Naive thymus-derived CD4-positive, alpha-beta T cell (primary cell): ENCODE results near the gene FHIT. TPM values are rescaled to one million over a fixed set of nuclear protein-coding genes. Genes with fewer than 3 reads are reported as not detected.

Experiments used
- ATAC-seq: fragments of 150-1000 bp; cut with Tn5 transposase; 2 replicates; pipeline ENCODE4 v1.10.0; 2021; ENCODE audit warnings: mild to moderate bottlenecking, moderate library complexity
- CTCF ChIA-PET: fragments of 350-600 bp; sonication (Branson Sonifier 250); formaldehyde crosslinking; loops from one replicate; lab custom pipeline; 2021; ENCODE audit warnings: antibody characterized with exemption; lab: Charles Lee
- POLR2A ChIA-PET: fragments of 350-600 bp; sonication (Branson Sonifier 250); formaldehyde crosslinking; loops from one replicate; lab custom pipeline; 2021; ENCODE audit warnings: antibody characterized with exemption, inconsistent platforms; lab: Charles Lee
- DNase-seq, 9 donors: peaks; one replicate each; pipeline versions ENCODE4 v3.0.0 to v3.0.0-alpha.2; 2020 to 2022; ENCODE audit warnings: mixed read lengths in 1 of 9
- H3K27ac ChIP-seq: one replicate; pipeline ENCODE4 v1.7.0; 2013; ENCODE audit warnings: mild to moderate bottlenecking, low read depth, low read length, moderate library complexity
- H3K27me3 ChIP-seq, 2 donors: one replicate each; pipeline ENCODE4 v1.7.0; 2013; ENCODE audit warnings: low read length in 2 of 2, mild to moderate bottlenecking in 2 of 2, moderate library complexity in 2 of 2; ENCODE audit not compliant: control insufficient read depth in 2 of 2, insufficient read depth in 2 of 2
- H3K36me3 ChIP-seq, 3 experiments: 1 replicate in 2 of 3; 2 replicates in 1 of 3; pipeline ENCODE4 v1.7.0; 2013; ENCODE audit warnings: low read length in 3 of 3, mild to moderate bottlenecking in 3 of 3, moderate library complexity in 1 of 3; ENCODE audit not compliant: insufficient read depth in 3 of 3, control insufficient read depth in 2 of 3
- H3K4me1 ChIP-seq, 2 donors: one replicate each; pipeline ENCODE4 v1.7.0; 2013; ENCODE audit warnings: low read length in 2 of 2, mild to moderate bottlenecking in 2 of 2, moderate library complexity in 1 of 2; ENCODE audit not compliant: control insufficient read depth in 2 of 2, insufficient read depth in 2 of 2
- H3K4me3 ChIP-seq: 2 replicates; pipeline ENCODE4 v1.7.0; 2013; ENCODE audit warnings: mild to moderate bottlenecking, low read length
- H3K9me3 ChIP-seq, 3 experiments: 1 replicate in 2 of 3; 2 replicates in 1 of 3; pipeline ENCODE4 v1.7.0; 2013; ENCODE audit warnings: low read length in 3 of 3; ENCODE audit not compliant: control insufficient read depth in 2 of 3
- H3K27ac Mint-ChIP-seq, 9 donors: one replicate each; pipeline ENCODE4 v1.8.0; 2020 to 2022; ENCODE audit warnings: mixed read lengths in 9 of 9, mild to moderate bottlenecking in 8 of 9, moderate library complexity in 5 of 9, inconsistent platforms in 2 of 9
- H3K27me3 Mint-ChIP-seq, 5 donors: one replicate each; pipeline ENCODE4 v1.8.0; 2021 to 2022; ENCODE audit warnings: mixed read lengths in 5 of 5, mild to moderate bottlenecking in 1 of 5
- H3K36me3 Mint-ChIP-seq, 5 donors: one replicate each; pipeline ENCODE4 v1.8.0; 2020 to 2022; ENCODE audit warnings: mixed read lengths in 5 of 5, mild to moderate bottlenecking in 3 of 5, inconsistent platforms in 1 of 5
- H3K4me1 Mint-ChIP-seq, 7 donors: one replicate each; pipeline ENCODE4 v1.8.0; 2020 to 2022; ENCODE audit warnings: mixed read lengths in 7 of 7, mild to moderate bottlenecking in 3 of 7, inconsistent platforms in 1 of 7
- H3K4me3 Mint-ChIP-seq, 10 donors: one replicate each; pipeline ENCODE4 v1.8.0; 2020 to 2022; ENCODE audit warnings: mild to moderate bottlenecking in 10 of 10, mixed read lengths in 10 of 10, moderate library complexity in 6 of 10, inconsistent platforms in 2 of 10
- H3K9me3 Mint-ChIP-seq, 11 donors: one replicate each; pipeline ENCODE4 v1.8.0; 2020 to 2022; ENCODE audit warnings: mixed read lengths in 11 of 11, mild to moderate bottlenecking in 4 of 11, inconsistent platforms in 1 of 11, moderate library complexity in 1 of 11
- intact Hi-C, 2 donors: fragments of 100-400 bp; cut with micrococcal nuclease; formaldehyde crosslinking; loops; one replicate each; pipeline ENCODE4 v1.15.1; 2023
- polyA plus RNA-seq, 2 donors: library from polyadenylated mRNA; unstranded; fragments of 300-500 nt; fragmentation: Illumina TruSeq; gene quantifications; one replicate each; pipeline ENCODE4 v1.2.3, GENCODE V29; 2021
- total RNA-seq, 6 experiments: library from RNA in 5 of 6; stranded (reverse) in 5 of 6; gene quantifications; 1 replicate in 5 of 6; 2 replicates in 1 of 6; pipeline ENCODE4 v1.2.3 and lab custom pipeline; 2021 to 2026

The FHIT gene
- total and polyA plus RNA-seq, 7 experiments from 2014 or later, result 51.2 to 230 (median 152) TPM

DNA sequence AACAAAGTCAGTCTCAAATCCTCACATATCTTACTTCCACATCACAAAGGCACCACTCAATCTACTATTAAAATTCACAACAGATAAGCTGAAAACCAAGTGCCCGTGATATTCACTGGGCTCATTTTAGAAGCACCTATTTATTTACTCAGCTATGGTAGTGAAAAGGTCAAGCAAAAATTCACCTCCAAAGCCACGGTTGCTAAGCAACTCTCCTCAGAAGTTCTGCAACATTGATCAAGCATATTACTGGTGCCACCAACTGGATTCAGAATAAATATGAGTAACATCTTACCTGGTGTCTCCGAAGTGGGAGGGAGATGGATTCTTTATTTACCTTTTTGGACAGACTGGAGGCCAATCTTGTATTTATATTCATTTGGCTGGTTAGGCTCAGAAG is 714.8 kb downstream of the FHIT start:
- peaks cover 0 to 13% (median 4%) of the 10 kb centered on the region in 11 donors for H3K9me3 Mint-ChIP-seq
- no peak overlapping the region for H3K27ac ChIP-seq
- H3K27me3 ChIP-seq, result no peaks in the 10 kb centered on the region
- no peaks in the 10 kb centered on the region for H3K4me1 Mint-ChIP-seq
- no peak overlapping the region for H3K27ac Mint-ChIP-seq
- no peaks in the 10 kb centered on the region for H3K36me3 ChIP-seq
- no peaks in the 10 kb centered on the region for H3K4me1 ChIP-seq
- intact Hi-C loops, result no loop called here
- no peak overlapping the region for H3K4me3 ChIP-seq
- H3K4me3 Mint-ChIP-seq, result no peak overlapping the region
- POLR2A ChIA-PET, result no interaction called here
- CTCF ChIA-PET, result no interaction called here
- H3K9me3 ChIP-seq, result no peaks in the 10 kb centered on the region
- DNase-seq, result no peak
- no peaks in the 10 kb centered on the region for H3K27me3 Mint-ChIP-seq
- H3K36me3 Mint-ChIP-seq, result peaks cover 0 to 5% (median 0%) of the 10 kb centered on the region in 5 donors
- ATAC-seq, result no peak

DNA sequence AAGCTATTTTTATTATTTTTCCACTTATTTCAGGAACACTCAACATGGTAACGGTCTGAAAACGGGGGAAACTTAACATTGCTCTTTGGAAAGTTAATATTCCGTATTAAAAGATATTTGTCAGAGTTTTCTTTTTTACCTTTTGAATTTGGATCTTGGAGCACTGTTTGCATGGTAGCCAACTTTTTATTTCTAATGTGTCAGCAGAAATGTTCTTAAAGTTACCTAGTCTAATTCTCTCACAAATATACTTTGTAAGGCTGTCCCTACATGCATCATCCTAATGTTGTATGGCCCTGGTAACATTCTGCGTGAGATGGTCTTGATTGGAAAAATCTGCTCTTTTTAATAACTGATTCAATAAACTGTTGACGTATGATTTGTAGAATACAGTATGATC is 719.5 kb downstream of the FHIT start:
- no peak overlapping the region for H3K27ac Mint-ChIP-seq
- Histone ChIP-seq H3K27ac (no peak overlapping the region), H3K4me1 (no peaks in the 10 kb centered on the region), H3K4me3 (no peak overlapping the region), H3K9me3 (no peaks in the 10 kb centered on the region), H3K27me3 (no peaks in the 10 kb centered on the region), H3K36me3 (no peaks in the 10 kb centered on the region)
- CTCF ChIA-PET, result no interaction called here
- H3K9me3 Mint-ChIP-seq, result peaks cover 0 to 4% (median 0%) of the 10 kb centered on the region in 11 donors
- no peaks in the 10 kb centered on the region for H3K4me1 Mint-ChIP-seq
- no peak overlapping the region for H3K4me3 Mint-ChIP-seq
- intact Hi-C loops, result no loop called here
- POLR2A ChIA-PET, result no interaction called here
- H3K36me3 Mint-ChIP-seq, result peaks cover 0 to 9% (median 0%) of the 10 kb centered on the region in 5 donors
- no peaks in the 10 kb centered on the region for H3K27me3 Mint-ChIP-seq
- ATAC-seq (no peak), DNase-seq (no peak)

DNA sequence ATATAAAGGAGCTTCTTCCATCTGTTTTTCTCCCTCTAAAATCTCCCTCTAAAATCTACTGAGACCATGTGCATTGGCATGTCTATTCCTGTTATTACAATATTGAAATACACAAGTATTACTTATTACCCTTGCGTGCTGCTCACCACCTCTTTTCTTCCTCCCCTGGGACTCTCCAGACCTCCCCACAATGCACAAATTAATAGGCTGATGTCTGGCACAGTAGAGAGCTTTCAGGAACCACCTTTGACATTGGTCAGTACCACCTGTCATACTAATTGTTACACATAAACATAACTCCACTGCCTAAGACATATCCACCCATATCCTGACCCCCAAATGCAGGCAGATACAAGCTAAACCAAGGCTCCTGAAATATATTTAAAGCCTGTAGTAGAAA is 722.6 kb downstream of the FHIT start:
- Mint-ChIP-seq H3K27ac (no peak overlapping the region), H3K27me3 (no peaks in the 10 kb centered on the region), H3K36me3 (peaks cover 0 to 7% (median 0%) of the 10 kb centered on the region in 5 donors), H3K4me1 (no peaks in the 10 kb centered on the region), H3K4me3 (no peak overlapping the region), H3K9me3 (peaks cover 0 to 4% (median 0%) of the 10 kb centered on the region in 11 donors)
- no peak for ATAC-seq
- Histone ChIP-seq H3K9me3 (no peaks in the 10 kb centered on the region), H3K36me3 (no peaks in the 10 kb centered on the region), H3K4me3 (no peak overlapping the region), H3K27ac (no peak overlapping the region), H3K4me1 (no peaks in the 10 kb centered on the region), H3K27me3 (no peaks in the 10 kb centered on the region)
- CTCF ChIA-PET, result no interaction called here
- POLR2A ChIA-PET, result no interaction called here
- intact Hi-C loops, result no loop called here
- no peak for DNase-seq

DNA sequence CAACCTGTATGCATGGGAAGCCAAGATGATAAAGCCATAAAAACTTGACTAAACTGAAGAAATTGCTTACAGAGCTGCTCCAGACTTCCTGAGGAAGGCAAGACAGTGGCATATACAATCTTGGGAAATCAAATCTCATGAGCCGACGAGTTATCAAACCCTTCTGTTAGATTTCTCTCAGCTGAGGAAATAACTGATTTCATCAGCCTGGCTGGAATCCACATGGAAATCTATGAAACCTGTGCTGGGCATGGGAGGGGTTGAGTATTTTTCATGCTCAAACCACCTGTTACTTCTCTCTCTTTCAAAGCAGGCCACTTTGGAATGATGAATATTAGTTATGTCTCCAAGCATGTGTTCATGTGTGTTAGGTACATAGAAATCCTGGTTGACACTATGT is 727.7 kb downstream of the FHIT start:
- ChIA-PET POLR2A (no interaction called here), CTCF (interaction anchor here (0.5 to 0.7 kb wide), 2 partner anchors 20 to 445 kb away, joined by 3 read pairs; no protein-coding TSS in a partner anchor)
- H3K27ac ChIP-seq, result no peak overlapping the region
- Mint-ChIP-seq H3K36me3 (peaks cover 0 to 7% (median 3%) of the 10 kb centered on the region in 5 donors), H3K4me3 (no peak overlapping the region), H3K27me3 (no peaks in the 10 kb centered on the region), H3K9me3 (peaks cover 0 to 6% (median 0%) of the 10 kb centered on the region in 11 donors), H3K27ac (no peak overlapping the region), H3K4me1 (no peaks in the 10 kb centered on the region)
- intact Hi-C loops, result no loop called here
- no peaks in the 10 kb centered on the region for H3K9me3 ChIP-seq
- DNase-seq (no peak), ATAC-seq (no peak)
- H3K27me3 ChIP-seq, result no peaks in the 10 kb centered on the region
- H3K36me3 ChIP-seq, result no peaks in the 10 kb centered on the region
- H3K4me3 ChIP-seq, result no peak overlapping the region
- H3K4me1 ChIP-seq, result no peaks in the 10 kb centered on the region

DNA sequence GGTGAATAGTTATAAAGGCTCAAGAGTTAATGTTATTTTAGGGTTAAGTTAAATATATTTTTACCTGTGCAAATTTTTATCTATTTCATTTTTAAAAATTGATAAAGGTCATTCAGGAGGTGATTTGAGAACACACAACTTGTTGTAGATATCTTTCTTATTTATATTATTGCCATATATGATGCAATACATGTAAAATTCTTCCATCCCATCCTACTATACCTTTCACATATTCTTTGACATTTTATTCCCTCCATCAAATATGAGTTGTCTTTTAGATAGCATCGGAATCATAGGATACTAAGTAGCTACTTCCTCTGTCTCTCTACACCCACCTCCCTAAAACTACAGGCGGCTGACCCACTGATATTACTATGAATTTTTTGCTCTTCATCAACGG is 734.1 kb downstream of the FHIT start:
- CTCF ChIA-PET, result no interaction called here
- DNase-seq (no peak), ATAC-seq (no peak)
- Mint-ChIP-seq H3K9me3 (peaks cover 0 to 2% (median 0%) of the 10 kb centered on the region in 11 donors), H3K27ac (no peak overlapping the region), H3K36me3 (peaks cover 0 to 3% (median 3%) of the 10 kb centered on the region in 5 donors), H3K4me3 (no peak overlapping the region), H3K27me3 (no peaks in the 10 kb centered on the region), H3K4me1 (peaks cover 0 to 22% (median 8%) of the 10 kb centered on the region in 7 donors)
- Histone ChIP-seq H3K27ac (no peak overlapping the region), H3K27me3 (no peaks in the 10 kb centered on the region), H3K4me1 (no peaks in the 10 kb centered on the region), H3K4me3 (no peak overlapping the region), H3K36me3 (no peaks in the 10 kb centered on the region), H3K9me3 (no peaks in the 10 kb centered on the region)
- intact Hi-C loops, result no loop called here
- POLR2A ChIA-PET, result no interaction called here

DNA sequence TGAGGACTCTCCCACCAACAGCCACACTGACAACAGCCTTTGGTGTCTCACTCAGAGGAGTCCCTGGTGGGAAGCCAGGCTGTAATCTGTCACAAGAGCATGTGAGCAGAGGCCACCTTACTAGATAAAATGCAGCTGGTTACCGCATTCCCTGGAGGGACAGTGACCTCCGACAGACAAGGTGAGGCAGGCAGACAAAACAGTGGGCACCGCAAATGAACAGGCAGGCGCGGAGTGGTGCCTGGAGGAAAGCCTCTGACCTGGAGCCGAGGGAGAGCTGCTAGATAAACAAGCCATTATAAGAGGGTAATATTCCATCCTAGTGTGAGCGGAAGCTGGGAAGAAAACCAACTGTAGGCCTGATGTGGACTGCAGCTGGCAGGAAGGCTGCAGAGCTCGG is 736.4 kb downstream of the FHIT start:
- DNase-seq (no peak), ATAC-seq (no peak)
- H3K4me1 Mint-ChIP-seq, result peaks cover 0 to 22% (median 8%) of the 10 kb centered on the region in 7 donors

DNA sequence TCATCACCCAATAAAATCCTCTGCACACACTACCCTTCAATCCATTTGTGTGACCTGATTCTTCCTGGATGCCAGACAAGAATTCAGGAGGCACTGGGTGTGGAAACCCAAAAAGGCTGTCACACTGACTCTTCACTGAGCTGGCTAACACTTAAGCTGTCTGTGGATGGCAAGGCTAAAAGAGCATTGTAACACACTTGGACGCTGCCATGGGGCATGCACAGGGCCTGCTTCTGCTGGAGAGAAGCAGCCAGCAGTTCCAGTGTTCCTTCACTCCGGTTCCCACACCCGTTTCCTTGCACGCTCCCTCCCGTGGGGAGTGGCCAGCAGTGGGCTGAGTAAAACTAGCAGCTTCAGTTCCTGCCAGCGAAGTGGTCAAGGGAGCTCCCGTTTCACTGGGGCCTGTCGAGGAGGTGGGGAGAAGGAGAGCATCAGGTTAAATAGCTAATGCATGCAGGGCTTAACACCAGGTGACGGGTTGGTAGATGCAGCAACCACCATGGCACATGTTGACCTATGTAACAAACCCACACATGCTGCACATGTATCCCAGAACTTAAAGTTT is 737.1 kb downstream of the FHIT start:
- DNase-seq (no peak), ATAC-seq (no peak)
- no peak overlapping the region for H3K27ac Mint-ChIP-seq
- peaks cover 0 to 22% (median 8%) of the 10 kb centered on the region in 7 donors for H3K4me1 Mint-ChIP-seq
- no peaks in the 10 kb centered on the region for H3K4me1 ChIP-seq
- H3K36me3 Mint-ChIP-seq, result no peaks in the 10 kb centered on the region
- H3K27ac ChIP-seq, result no peak overlapping the region
- H3K36me3 ChIP-seq, result no peaks in the 10 kb centered on the region
- intact Hi-C loops, result no loop called here
- ChIA-PET CTCF (interaction anchor here (0.6 kb wide), 1 partner anchor 111 kb away, joined by 3 read pairs; no protein-coding TSS in a partner anchor), POLR2A (interaction anchor here (0.6 kb wide), 1 partner anchor 170 kb away, joined by 4 read pairs; no protein-coding TSS in a partner anchor)
- H3K4me3 Mint-ChIP-seq, result no peak overlapping the region
- peaks cover 0 to 2% (median 0%) of the 10 kb centered on the region in 11 donors for H3K9me3 Mint-ChIP-seq
- no peaks in the 10 kb centered on the region for H3K27me3 ChIP-seq
- H3K4me3 ChIP-seq, result no peak overlapping the region
- H3K27me3 Mint-ChIP-seq, result no peaks in the 10 kb centered on the region
- no peaks in the 10 kb centered on the region for H3K9me3 ChIP-seq

More for the DNA sequence above, 736.4 kb downstream of the FHIT start:
- Histone ChIP-seq H3K4me3 (no peak overlapping the region), H3K27me3 (no peaks in the 10 kb centered on the region), H3K27ac (no peak overlapping the region), H3K9me3 (no peaks in the 10 kb centered on the region), H3K4me1 (no peaks in the 10 kb centered on the region), H3K36me3 (no peaks in the 10 kb centered on the region)
- no peaks in the 10 kb centered on the region for H3K27me3 Mint-ChIP-seq
- CTCF ChIA-PET, result interaction anchor here (0.6 kb wide), 1 partner anchor 112 kb away, joined by 3 read pairs; no protein-coding TSS in a partner anchor
- intact Hi-C loops, result no loop called here
- no peak overlapping the region for H3K4me3 Mint-ChIP-seq
- H3K9me3 Mint-ChIP-seq, result peaks cover 0 to 2% (median 0%) of the 10 kb centered on the region in 11 donors
- H3K27ac Mint-ChIP-seq, result no peak overlapping the region
- POLR2A ChIA-PET, result no interaction called here
- no peaks in the 10 kb centered on the region for H3K36me3 Mint-ChIP-seq
